Kidney epithelial cell (primary cell): Measurements from ENCODE around the gene SAFB. TPM values are rescaled to one million over a fixed set of nuclear protein-coding genes. Genes with fewer than 3 reads are reported as not detected.

ENCODE experiments used
- DNase-seq: peaks from one replicate; pipeline ENCODE4 v3.0.0-alpha.2; 2010; ENCODE audit warnings: low read depth
- H3K27me3 ChIP-seq: 2 replicates; pipeline ENCODE4 v1.6.0; 2011; ENCODE audit warnings: low read length; ENCODE audit not compliant: control insufficient read depth, insufficient read depth
- H3K36me3 ChIP-seq: 2 replicates; pipeline ENCODE4 v1.5.1; 2011; ENCODE audit warnings: low read length; ENCODE audit not compliant: control insufficient read depth, insufficient read depth
- H3K4me3 ChIP-seq: 2 replicates; pipeline ENCODE4 v1.5.1; 2011; ENCODE audit warnings: low read depth, mild to moderate bottlenecking, control low read depth, low read length
- total RNA-seq: library from RNA; depleted of rRNA; stranded (reverse); fragments of >200 nt; gene quantifications from 2 replicates; pipeline ENCODE4 v1.2.3, GENCODE V29; 2015
- TF ChIP-seq, protein P1 (sequence below): IDR thresholded peaks from 2 replicates; pipeline ENCODE4 v1.5.1; 2011; ENCODE audit warnings: mild to moderate bottlenecking, moderate library complexity, low read length, control low read depth, inconsistent platforms; ENCODE audit not compliant: insufficient read depth, poor library complexity, severe bottlenecking

SAFB gene
- total RNA-seq, 1 donor from 2014 or later: 45.7 TPM

- peak; percentile 9 for DNase-seq
- no peak overlapping the region for H3K4me3 ChIP-seq
- no peaks in the 10 kb centered on the region for H3K27me3 ChIP-seq
- no peaks in the 10 kb centered on the region for H3K36me3 ChIP-seq
- TF ChIP-seq, protein P1, sequence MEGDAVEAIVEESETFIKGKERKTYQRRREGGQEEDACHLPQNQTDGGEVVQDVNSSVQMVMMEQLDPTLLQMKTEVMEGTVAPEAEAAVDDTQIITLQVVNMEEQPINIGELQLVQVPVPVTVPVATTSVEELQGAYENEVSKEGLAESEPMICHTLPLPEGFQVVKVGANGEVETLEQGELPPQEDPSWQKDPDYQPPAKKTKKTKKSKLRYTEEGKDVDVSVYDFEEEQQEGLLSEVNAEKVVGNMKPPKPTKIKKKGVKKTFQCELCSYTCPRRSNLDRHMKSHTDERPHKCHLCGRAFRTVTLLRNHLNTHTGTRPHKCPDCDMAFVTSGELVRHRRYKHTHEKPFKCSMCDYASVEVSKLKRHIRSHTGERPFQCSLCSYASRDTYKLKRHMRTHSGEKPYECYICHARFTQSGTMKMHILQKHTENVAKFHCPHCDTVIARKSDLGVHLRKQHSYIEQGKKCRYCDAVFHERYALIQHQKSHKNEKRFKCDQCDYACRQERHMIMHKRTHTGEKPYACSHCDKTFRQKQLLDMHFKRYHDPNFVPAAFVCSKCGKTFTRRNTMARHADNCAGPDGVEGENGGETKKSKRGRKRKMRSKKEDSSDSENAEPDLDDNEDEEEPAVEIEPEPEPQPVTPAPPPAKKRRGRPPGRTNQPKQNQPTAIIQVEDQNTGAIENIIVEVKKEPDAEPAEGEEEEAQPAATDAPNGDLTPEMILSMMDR: no peak
Measured at GRCh38 chr19:5580161-5580571, 42.7 kb upstream of the SAFB start.

DNA sequence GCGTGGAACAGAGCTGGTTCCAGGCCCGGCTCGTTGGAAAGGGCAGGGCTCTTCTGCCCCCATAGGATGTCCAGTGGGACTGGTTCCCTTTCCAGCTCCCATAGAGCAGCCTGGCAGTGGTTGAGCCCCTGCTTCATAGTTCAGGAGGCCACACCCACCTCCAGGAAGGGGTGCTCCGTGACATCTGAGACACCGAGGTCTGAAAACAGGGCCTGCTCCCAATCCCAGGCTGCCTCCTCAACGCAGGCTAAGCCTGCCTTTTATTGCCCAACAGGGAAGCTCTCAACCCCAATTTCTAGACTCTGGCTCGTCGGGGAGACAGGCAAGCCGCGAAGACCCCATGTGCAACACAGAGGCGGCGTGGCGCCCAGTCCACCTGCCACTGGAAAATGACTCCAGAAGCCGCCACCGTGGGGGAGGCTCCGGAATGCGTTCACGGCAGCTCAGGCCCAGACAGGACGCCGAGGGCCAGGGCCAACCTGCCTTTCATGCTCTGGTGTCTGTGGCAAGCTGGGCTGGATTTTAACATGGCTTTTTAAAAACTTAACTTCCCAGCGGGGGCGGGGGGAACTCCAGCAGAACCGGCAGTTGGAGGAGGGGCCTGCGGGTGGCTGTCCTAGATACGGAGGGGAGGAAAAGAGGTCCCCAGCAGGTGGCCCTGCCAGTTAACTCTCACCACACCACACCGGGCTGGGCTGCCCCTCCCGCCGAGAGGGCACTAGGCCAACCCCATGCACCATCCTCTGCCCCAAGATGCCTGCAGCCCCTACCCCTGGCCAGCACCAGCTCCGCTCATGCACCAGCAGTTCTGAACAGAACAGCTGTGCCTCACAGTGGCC, 37.2 kb upstream of the SAFB start:
- Histone ChIP-seq H3K36me3 (no peaks in the 10 kb centered on the region), H3K4me3 (no peak overlapping the region), H3K27me3 (no peaks in the 10 kb centered on the region)
- TF ChIP-seq, protein P1: no peak
- no peak for DNase-seq

- TF ChIP-seq, protein P1: no peak
- no peak for DNase-seq
- H3K4me3 ChIP-seq: no peak overlapping the region
- H3K36me3 ChIP-seq: no peaks in the 10 kb centered on the region
- no peaks in the 10 kb centered on the region for H3K27me3 ChIP-seq
Measured at GRCh38 chr19:5586300-5587070, 36.4 kb upstream of the SAFB start.

- DNase-seq: no peak
- Histone ChIP-seq H3K27me3 (no peaks in the 10 kb centered on the region), H3K36me3 (no peaks in the 10 kb centered on the region), H3K4me3 (no peak overlapping the region)
- TF ChIP-seq, protein P1: no peak
Measured at GRCh38 chr19:5587071-5587455, 35.8 kb upstream of the SAFB start.

DNA sequence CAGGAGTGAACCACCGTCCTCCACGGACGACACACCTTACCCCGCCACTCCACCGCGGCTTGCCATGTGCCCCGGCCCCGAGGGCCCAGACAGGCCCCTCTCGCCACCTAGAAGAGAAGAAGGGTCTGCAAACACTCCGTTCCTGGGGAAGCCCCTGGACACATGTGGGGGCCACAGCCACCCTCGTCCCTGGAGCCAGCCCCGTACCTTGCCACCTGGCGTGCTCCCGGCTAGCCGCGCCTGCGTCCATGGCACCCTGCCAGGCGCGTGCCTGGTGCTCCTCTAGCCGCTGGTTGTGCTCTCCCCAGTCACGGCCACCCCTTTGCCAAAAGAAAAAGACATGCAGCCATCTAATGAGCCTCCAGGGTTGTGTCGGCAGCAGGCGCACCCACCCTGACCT, 35.2 kb upstream of the SAFB start:
- TF ChIP-seq, protein P1: no peak
- H3K36me3 ChIP-seq: no peaks in the 10 kb centered on the region

More for the DNA sequence above, 35.2 kb upstream of the SAFB start:
- Histone ChIP-seq H3K27me3 (no peaks in the 10 kb centered on the region), H3K4me3 (no peak overlapping the region)
- no peak for DNase-seq
